ENCODE measurements around the gene AURKAIP1. TPM values are rescaled to one million over a fixed set of nuclear protein-coding genes. Genes with fewer than 3 reads are reported as not detected.

The AURKAIP1 gene
- total and polyA plus RNA-seq, 2 of the 13 experiments (the other 11 are each of a cell fraction or from before 2014, with no cell fraction given): 69.5 to 175 TPM

DNA sequence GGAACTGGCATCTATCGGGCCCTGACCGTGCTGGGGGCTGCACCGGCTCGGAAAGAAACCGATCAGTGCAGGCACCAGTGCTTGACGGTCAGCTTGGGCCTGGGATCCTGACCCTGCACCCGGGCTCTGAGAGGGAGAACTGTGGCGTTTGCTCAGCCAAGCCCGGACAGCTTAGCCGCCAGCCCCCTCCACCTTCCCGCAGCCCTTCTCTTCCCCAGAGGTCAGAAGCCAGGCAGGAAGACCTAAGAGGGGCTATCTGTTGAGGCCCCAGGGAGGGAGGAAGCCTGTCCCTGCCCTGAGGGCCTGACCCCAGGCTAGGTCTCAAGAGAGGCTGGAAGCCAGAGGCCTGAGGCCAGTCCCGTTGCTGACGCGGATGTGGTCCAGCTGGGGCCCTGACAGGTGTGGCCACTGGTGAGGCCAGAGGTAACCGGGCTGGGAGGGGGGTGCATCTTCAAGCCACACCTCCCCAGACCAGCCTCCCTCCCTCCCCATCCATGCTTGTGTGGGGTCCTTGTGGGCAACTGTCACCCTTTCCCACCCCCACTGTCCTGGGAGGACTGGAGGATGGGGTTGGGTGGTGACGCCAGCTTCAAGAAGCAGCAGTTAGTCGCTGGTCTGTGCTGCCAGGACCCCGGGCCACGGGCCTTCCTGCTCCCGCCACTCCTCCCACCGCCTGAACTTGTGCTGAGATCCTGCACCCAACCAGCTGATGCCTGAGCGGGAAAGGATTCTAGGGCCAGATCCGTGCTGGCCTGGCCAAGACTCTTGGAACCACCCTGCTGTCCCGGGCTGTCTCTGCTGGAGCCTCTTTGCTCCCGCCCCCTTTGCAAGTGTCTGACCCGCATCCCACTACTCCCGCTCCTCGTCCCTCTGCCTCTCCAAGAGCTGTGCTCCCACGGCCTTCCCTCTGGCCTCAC, 23.2 kb downstream of the AURKAIP1 start (continued):
- TF ChIP-seq, protein P1, sequence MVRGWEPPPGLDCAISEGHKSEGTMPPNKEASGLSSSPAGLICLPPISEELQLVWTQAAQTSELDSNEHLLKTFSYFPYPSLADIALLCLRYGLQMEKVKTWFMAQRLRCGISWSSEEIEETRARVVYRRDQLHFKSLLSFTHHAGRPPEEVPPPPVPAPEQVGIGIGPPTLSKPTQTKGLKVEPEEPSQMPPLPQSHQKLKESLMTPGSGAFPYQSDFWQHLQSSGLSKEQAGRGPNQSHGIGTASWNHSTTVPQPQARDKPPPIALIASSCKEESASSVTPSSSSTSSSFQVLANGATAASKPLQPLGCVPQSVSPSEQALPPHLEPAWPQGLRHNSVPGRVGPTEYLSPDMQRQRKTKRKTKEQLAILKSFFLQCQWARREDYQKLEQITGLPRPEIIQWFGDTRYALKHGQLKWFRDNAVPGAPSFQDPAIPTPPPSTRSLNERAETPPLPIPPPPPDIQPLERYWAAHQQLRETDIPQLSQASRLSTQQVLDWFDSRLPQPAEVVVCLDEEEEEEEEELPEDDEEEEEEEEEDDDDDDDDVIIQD (CRISPR knock-in tag; IDR thresholded peaks at IDR 0.05; ENCODE audit: low read depth): no peak
- TF ChIP-seq NONO (IDR thresholded peaks at IDR 0.05): no peak
- peak; percentile 34; the same call in 1 of the 2 replicates for TF ChIP-seq NONO (CRISPR knock-in tag; conservative IDR thresholded peaks at IDR 0.05)
- TF ChIP-seq, protein P2, sequence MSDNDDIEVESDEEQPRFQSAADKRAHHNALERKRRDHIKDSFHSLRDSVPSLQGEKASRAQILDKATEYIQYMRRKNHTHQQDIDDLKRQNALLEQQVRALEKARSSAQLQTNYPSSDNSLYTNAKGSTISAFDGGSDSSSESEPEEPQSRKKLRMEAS (IDR thresholded peaks at IDR 0.05): 0 out of 2 replicates have a peak, but pooled peaks have one; percentile 10
- peak; percentile 86 for TF ChIP-seq AGO2 (optimal IDR thresholded peaks at IDR 0.05; ENCODE audit: low read depth, low read length)
- TF ChIP-seq HNRNPUL1 (IDR thresholded peaks at IDR 0.05; ENCODE audit: low read depth, low read length): no peak
- TF ChIP-seq PAWR (CRISPR knock-in tag; IDR thresholded peaks at IDR 0.05; ENCODE audit: borderline replicate concordance): no peak
- TF ChIP-seq SUZ12 (IDR thresholded peaks at IDR 0.05; ENCODE audit: low read depth, low read length): no peak
- TF ChIP-seq, protein P3, sequence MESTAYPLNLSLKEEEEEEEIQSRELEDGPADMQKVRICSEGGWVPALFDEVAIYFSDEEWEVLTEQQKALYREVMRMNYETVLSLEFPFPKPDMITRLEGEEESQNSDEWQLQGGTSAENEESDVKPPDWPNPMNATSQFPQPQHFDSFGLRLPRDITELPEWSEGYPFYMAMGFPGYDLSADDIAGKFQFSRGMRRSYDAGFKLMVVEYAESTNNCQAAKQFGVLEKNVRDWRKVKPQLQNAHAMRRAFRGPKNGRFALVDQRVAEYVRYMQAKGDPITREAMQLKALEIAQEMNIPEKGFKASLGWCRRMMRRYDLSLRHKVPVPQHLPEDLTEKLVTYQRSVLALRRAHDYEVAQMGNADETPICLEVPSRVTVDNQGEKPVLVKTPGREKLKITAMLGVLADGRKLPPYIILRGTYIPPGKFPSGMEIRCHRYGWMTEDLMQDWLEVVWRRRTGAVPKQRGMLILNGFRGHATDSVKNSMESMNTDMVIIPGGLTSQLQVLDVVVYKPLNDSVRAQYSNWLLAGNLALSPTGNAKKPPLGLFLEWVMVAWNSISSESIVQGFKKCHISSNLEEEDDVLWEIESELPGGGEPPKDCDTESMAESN (CRISPR knock-in tag; conservative IDR thresholded peaks at IDR 0.05): no peak
- TF ChIP-seq, protein P4, sequence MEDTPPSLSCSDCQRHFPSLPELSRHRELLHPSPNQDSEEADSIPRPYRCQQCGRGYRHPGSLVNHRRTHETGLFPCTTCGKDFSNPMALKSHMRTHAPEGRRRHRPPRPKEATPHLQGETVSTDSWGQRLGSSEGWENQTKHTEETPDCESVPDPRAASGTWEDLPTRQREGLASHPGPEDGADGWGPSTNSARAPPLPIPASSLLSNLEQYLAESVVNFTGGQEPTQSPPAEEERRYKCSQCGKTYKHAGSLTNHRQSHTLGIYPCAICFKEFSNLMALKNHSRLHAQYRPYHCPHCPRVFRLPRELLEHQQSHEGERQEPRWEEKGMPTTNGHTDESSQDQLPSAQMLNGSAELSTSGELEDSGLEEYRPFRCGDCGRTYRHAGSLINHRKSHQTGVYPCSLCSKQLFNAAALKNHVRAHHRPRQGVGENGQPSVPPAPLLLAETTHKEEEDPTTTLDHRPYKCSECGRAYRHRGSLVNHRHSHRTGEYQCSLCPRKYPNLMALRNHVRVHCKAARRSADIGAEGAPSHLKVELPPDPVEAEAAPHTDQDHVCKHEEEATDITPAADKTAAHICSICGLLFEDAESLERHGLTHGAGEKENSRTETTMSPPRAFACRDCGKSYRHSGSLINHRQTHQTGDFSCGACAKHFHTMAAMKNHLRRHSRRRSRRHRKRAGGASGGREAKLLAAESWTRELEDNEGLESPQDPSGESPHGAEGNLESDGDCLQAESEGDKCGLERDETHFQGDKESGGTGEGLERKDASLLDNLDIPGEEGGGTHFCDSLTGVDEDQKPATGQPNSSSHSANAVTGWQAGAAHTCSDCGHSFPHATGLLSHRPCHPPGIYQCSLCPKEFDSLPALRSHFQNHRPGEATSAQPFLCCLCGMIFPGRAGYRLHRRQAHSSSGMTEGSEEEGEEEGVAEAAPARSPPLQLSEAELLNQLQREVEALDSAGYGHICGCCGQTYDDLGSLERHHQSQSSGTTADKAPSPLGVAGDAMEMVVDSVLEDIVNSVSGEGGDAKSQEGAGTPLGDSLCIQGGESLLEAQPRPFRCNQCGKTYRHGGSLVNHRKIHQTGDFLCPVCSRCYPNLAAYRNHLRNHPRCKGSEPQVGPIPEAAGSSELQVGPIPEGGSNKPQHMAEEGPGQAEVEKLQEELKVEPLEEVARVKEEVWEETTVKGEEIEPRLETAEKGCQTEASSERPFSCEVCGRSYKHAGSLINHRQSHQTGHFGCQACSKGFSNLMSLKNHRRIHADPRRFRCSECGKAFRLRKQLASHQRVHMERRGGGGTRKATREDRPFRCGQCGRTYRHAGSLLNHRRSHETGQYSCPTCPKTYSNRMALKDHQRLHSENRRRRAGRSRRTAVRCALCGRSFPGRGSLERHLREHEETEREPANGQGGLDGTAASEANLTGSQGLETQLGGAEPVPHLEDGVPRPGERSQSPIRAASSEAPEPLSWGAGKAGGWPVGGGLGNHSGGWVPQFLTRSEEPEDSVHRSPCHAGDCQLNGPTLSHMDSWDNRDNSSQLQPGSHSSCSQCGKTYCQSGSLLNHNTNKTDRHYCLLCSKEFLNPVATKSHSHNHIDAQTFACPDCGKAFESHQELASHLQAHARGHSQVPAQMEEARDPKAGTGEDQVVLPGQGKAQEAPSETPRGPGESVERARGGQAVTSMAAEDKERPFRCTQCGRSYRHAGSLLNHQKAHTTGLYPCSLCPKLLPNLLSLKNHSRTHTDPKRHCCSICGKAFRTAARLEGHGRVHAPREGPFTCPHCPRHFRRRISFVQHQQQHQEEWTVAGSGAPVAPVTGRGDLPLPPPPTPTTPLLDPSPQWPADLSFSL (CRISPR knock-in tag; IDR thresholded peaks at IDR 0.05): no peak
- no peak for TF ChIP-seq NR2F1 (CRISPR knock-in tag; IDR thresholded peaks at IDR 0.05)
- no peak for TF ChIP-seq FOXM1 (CRISPR knock-in tag; IDR thresholded peaks at IDR 0.05)
- TF ChIP-seq, protein P5, sequence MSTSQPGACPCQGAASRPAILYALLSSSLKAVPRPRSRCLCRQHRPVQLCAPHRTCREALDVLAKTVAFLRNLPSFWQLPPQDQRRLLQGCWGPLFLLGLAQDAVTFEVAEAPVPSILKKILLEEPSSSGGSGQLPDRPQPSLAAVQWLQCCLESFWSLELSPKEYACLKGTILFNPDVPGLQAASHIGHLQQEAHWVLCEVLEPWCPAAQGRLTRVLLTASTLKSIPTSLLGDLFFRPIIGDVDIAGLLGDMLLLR (CRISPR knock-in tag; IDR thresholded peaks at IDR 0.05): no peak
- no peak for TF ChIP-seq ZNF256 (CRISPR knock-in tag; conservative IDR thresholded peaks at IDR 0.05)
- TF ChIP-seq JDP2 (CRISPR knock-in tag; IDR thresholded peaks at IDR 0.05; ENCODE audit: borderline replicate concordance): no peak
- TF ChIP-seq, protein P6, sequence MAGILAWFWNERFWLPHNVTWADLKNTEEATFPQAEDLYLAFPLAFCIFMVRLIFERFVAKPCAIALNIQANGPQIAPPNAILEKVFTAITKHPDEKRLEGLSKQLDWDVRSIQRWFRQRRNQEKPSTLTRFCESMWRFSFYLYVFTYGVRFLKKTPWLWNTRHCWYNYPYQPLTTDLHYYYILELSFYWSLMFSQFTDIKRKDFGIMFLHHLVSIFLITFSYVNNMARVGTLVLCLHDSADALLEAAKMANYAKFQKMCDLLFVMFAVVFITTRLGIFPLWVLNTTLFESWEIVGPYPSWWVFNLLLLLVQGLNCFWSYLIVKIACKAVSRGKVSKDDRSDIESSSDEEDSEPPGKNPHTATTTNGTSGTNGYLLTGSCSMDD (CRISPR knock-in tag; IDR thresholded peaks at IDR 0.05): no peak
